Activated CD4-positive, alpha-beta T cell treated with anti-CD3 and anti-CD28 coated beads, Interleukin-2, amount 10 ng/mL, durations not matched to agents 24 days and 14 days (primary cell): ENCODE data around the gene MRPL4. TPM values are rescaled to one million over a fixed set of nuclear protein-coding genes. Genes with fewer than 3 reads are reported as not detected.

Source experiments
- DNase-seq: peaks from one replicate; pipeline ENCODE4 v3.0.0; 2022
- H3K27ac Mint-ChIP-seq: one replicate; pipeline ENCODE4 v1.8.0; 2022; ENCODE audit warnings: mild to moderate bottlenecking, mixed read lengths
- H3K27me3 Mint-ChIP-seq: one replicate; pipeline ENCODE4 v1.8.0; 2022; ENCODE audit warnings: mixed read lengths
- H3K36me3 Mint-ChIP-seq: one replicate; pipeline ENCODE4 v1.8.0; 2022; ENCODE audit warnings: low read depth, mild to moderate bottlenecking, mixed read lengths
- H3K4me1 Mint-ChIP-seq: one replicate; pipeline ENCODE4 v1.8.0; 2021; ENCODE audit warnings: mixed read lengths
- H3K4me3 Mint-ChIP-seq: one replicate; pipeline ENCODE4 v1.8.0; 2022; ENCODE audit warnings: mild to moderate bottlenecking, moderate library complexity, mixed read lengths
- H3K9me3 Mint-ChIP-seq: one replicate; pipeline ENCODE4 v1.8.0; 2021; ENCODE audit warnings: mixed read lengths
- intact Hi-C: fragments of 100-400 bp; cut with micrococcal nuclease; formaldehyde crosslinking; loops from one replicate; pipeline ENCODE4 v1.15.1; 2023
- total RNA-seq: library from RNA; stranded (reverse); gene quantifications from 2 replicates; pipeline ENCODE4 v1.2.3, GENCODE V29; 2022

The MRPL4 gene
- total RNA-seq, 1 donor from 2014 or later = 174 TPM

DNA sequence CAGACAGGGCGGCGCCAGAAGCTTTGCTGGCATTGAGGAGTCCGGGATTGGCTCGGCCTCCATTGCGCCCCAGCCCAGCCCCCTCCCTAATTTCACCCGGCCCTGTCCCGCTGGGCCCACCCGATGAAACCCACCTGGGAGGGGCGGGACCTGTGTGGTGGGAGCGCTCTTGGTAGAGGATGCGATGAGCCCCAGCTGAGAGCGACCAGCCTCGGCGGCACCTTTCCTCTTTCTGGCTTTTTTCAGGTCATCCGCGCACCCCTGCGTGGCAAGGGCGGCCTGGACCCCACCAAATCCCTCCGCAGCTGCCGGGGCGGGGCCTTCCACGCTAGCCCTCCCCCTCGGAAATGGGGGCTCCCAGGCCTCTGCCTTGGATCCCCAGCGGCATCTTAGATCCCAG lies 57.4 kb downstream of the MRPL4 start, which contains the start of gene ZGLP1:
ZGLP1 (minus strand) TSS at position 393 of the 400 bp plus-strand sequence.
- Mint-ChIP-seq H3K36me3 (peaks cover 1% of the 10 kb centered on the region), H3K9me3 (no peaks in the 10 kb centered on the region), H3K4me3 (no peak within 1 kb of the TSS), H3K27me3 (no peaks in the 10 kb centered on the region), H3K27ac (no peak within 1 kb of the TSS), H3K4me1 (peaks cover 8% of the 10 kb centered on the region)
- DNase-seq = no peak
- intact Hi-C loops = no loop called here

Other genes starting within 250 kb of the MRPL4 start
- 0.59 and 0.63 TPM in 2 replicates for gene COL5A3, start 241.7 kb upstream of the MRPL4 start, total RNA-seq
- not detected in 2 replicates for gene RDH8, start 238.7 kb upstream of the MRPL4 start, total RNA-seq
- 56.0 and 60.5 TPM in 2 replicates for gene SHFL, start 165.9 kb upstream of the MRPL4 start, total RNA-seq
- 9.9 and 11.4 TPM in 2 replicates for gene ANGPTL6, start 149.5 kb upstream of the MRPL4 start, total RNA-seq
- 222 and 232 TPM in 2 replicates for gene PPAN, start 145.9 kb upstream of the MRPL4 start, total RNA-seq
- gene P2RY11, start 140.5 kb upstream of the MRPL4 start, total RNA-seq = 61.1 and 62.5 TPM in 2 replicates
- gene EIF3G, start 132.3 kb upstream of the MRPL4 start, total RNA-seq = 335 and 341 TPM in 2 replicates
- 410 and 414 TPM in 2 replicates for gene DNMT1, start 57.3 kb upstream of the MRPL4 start, total RNA-seq
- gene S1PR2, start 20.9 kb upstream of the MRPL4 start, total RNA-seq = 14.3 and 14.7 TPM in 2 replicates
- 81.5 and 82.1 TPM in 2 replicates for gene ICAM1, start 18.9 kb downstream of the MRPL4 start, total RNA-seq
- gene ICAM4, start 34.7 kb downstream of the MRPL4 start, total RNA-seq = 0.71 and 0.79 TPM in 2 replicates
- gene ICAM5, start 37.7 kb downstream of the MRPL4 start, total RNA-seq = 3.0 and 3.8 TPM in 2 replicates
- gene ZGLP1, start 57.6 kb downstream of the MRPL4 start, total RNA-seq = 2.0 and 2.8 TPM in 2 replicates
- gene FDX2, start 63.8 kb downstream of the MRPL4 start, total RNA-seq = 23.9 and 24.9 TPM in 2 replicates
- 96.1 and 108 TPM in 2 replicates for gene RAVER1, start 81.3 kb downstream of the MRPL4 start, total RNA-seq
- 104 and 108 TPM in 2 replicates for gene ICAM3, start 87.4 kb downstream of the MRPL4 start, total RNA-seq
- 244 and 255 TPM in 2 replicates for gene TYK2, start 128.4 kb downstream of the MRPL4 start, total RNA-seq
- 304 and 310 TPM in 2 replicates for gene CDC37, start 151.3 kb downstream of the MRPL4 start, total RNA-seq
- gene PDE4A, start 168.3 kb downstream of the MRPL4 start, total RNA-seq = 55.3 and 58.0 TPM in 2 replicates